Heart left ventricle (tissue), 13 donors: Measurements from ENCODE around the gene PTH2.

Source experiments
- CTCF ChIP-seq, 12 donors: fragments of 200-600 bp; sonication (generic) in 4 of 12; IDR thresholded peaks; one replicate each; pipeline versions ENCODE4 v1.5.0 to v1.8.0; 2018 to 2022; ENCODE audit warnings: antibody characterized with exemption in 12 of 12, mild to moderate bottlenecking in 5 of 12
- POLR2A ChIP-seq, 2 donors: fragments of 450-650 bp; IDR thresholded peaks; one replicate each; pipeline ENCODE4 v1.6.1; 2017; ENCODE audit warnings: antibody characterized with exemption in 2 of 2, mild to moderate bottlenecking in 2 of 2, moderate library complexity in 2 of 2
- donor health status: ischemic (EF 13 %, LVEDD 7.1; RV severe dilation, severe dysfunction).
- donor health status: DM: no; HTN: yes; CAD: no.
- donor health status: DM: no; HTN: no; CAD: no.
- donor health status: ischemic (EF 25% LVEDD 6.9; RV normal size, moderate dysfunction).
- donor health status: ischemic (EF 25% LVEDD 5.7; RV mildly dilated, moderate dysfunction).
- donor health status: ischemic (EF 35%, LVEDD 5.7; RV mildly dilated, moderate dysfunction).
- donor health status: nonischemic (EF 11% LVEDD 7.7; RV severe dilation, severe dysfunction).
- donor health status: DM: yes; HTN: yes; CAD: no.
- donor health status: PGD.
- donor health status: ischemic (EF 29% LVEDD 5.4; RV normal size, mild dysfunction).
- donor health status: nonischemic (EF 23%, LVEDD 6.1; RV moderate dilation, normal function).

DNA sequence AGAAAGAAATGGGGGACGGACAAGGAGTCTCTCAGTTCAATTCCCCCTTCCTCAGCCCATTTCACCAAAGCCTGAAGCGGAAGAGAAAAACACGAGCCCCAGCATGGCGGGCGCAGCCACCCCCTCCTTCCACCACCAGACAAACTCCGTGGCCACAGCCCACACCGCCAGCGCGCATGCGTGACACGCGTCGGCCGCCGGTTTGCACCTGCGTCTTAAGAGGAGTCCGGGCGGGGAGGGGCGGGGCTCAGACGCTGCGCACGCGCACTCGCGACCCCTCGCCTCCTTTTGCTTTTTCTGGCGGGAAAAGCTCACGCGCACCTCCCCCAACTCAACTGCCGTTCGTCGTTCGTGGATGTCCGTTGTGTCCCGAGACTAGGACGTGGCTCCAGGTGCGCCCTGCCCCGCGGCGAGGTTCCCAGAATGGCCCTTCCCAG is 35.3 kb downstream of the PTH2 start, which contains the start of gene KASH5:
- TF ChIP-seq CTCF (IDR thresholded peaks at IDR 0.05) (no peak), POLR2A (IDR thresholded peaks at IDR 0.05) (no peak)
